ENCODE data around the gene INPP5D.
"Not testable (repeated sequence)": the region's sequence is repeated elsewhere in the genome, so short reads cannot be mapped to it uniquely, and the experiment has no call there.

The INPP5D gene

GRCh38 chr2:233116946-233117345 lies 56.8 kb downstream of the INPP5D start:
- no peak for DNase-seq (ENCODE audit: low spot score)

- DNase-seq (ENCODE audit: low spot score) = no peak
Measured at GRCh38 chr2:233117351-233117750, 57.2 kb downstream of the INPP5D start.

- no peak for DNase-seq (ENCODE audit: low spot score)
Measured at GRCh38 chr2:233117811-233118647, 57.9 kb downstream of the INPP5D start.

- DNase-seq (ENCODE audit: low spot score) = no peak
Measured at GRCh38 chr2:233118648-233119000, 58.5 kb downstream of the INPP5D start.

GRCh38 chr2:233119123-233119522 lies 59.0 kb downstream of the INPP5D start:
- DNase-seq (ENCODE audit: low spot score) = no peak

GRCh38 chr2:233119806-233120205 lies 59.7 kb downstream of the INPP5D start:
- no peak for DNase-seq (ENCODE audit: low spot score)

- no peak for DNase-seq (ENCODE audit: low spot score)
Measured at GRCh38 chr2:233120459-233120858, 60.3 kb downstream of the INPP5D start.

GRCh38 chr2:233121856-233122255 lies 61.7 kb downstream of the INPP5D start:
- no peak for DNase-seq (ENCODE audit: low spot score)

- no peak for DNase-seq (ENCODE audit: low spot score)
Measured at GRCh38 chr2:233122541-233122940, 62.4 kb downstream of the INPP5D start.

- DNase-seq (ENCODE audit: low spot score) = not testable (repeated sequence)
Measured at GRCh38 chr2:233123576-233123975, 63.4 kb downstream of the INPP5D start.

GRCh38 chr2:233124421-233125080 lies 64.4 kb downstream of the INPP5D start:
- no peak for DNase-seq (ENCODE audit: low spot score)

GRCh38 chr2:233125455-233126065 lies 65.4 kb downstream of the INPP5D start:
- DNase-seq (ENCODE audit: low spot score) = no peak

- DNase-seq (ENCODE audit: low spot score) = peak; percentile 33
Measured at GRCh38 chr2:233129351-233129978, 69.3 kb downstream of the INPP5D start.

- no peak for DNase-seq (ENCODE audit: low spot score)
Measured at GRCh38 chr2:233130024-233130423, 69.9 kb downstream of the INPP5D start.

GRCh38 chr2:233130481-233131020 lies 70.4 kb downstream of the INPP5D start:
- DNase-seq (ENCODE audit: low spot score) = no peak

- no peak for DNase-seq (ENCODE audit: low spot score)
Measured at GRCh38 chr2:233131936-233132720, 72.0 kb downstream of the INPP5D start.

- DNase-seq (ENCODE audit: low spot score) = no peak
Measured at GRCh38 chr2:233133239-233133638, 73.1 kb downstream of the INPP5D start.

- no peak for DNase-seq (ENCODE audit: low spot score)
Measured at GRCh38 chr2:233135421-233135820, 75.3 kb downstream of the INPP5D start.

- DNase-seq (ENCODE audit: low spot score) = no peak
Measured at GRCh38 chr2:233137040-233137439, 76.9 kb downstream of the INPP5D start.

- no peak for DNase-seq (ENCODE audit: low spot score)
Measured at GRCh38 chr2:233140077-233140585, 80.0 kb downstream of the INPP5D start.

- no peak for DNase-seq (ENCODE audit: low spot score)
Measured at GRCh38 chr2:233140978-233141377, 80.8 kb downstream of the INPP5D start.
